ENCODE data around the gene ZMPSTE24. TPM values are rescaled to one million over a fixed set of nuclear protein-coding genes. Genes with fewer than 3 reads are reported as not detected.

Gene ZMPSTE24
- total and polyA plus RNA-seq, 2 of the 4 experiments (the other 2 are of a cell fraction) = 21.0 to 28.9 TPM

- in situ Hi-C loops (cut with MboI; ENCODE audit: low sequenced_read_pairs) = no loop called here
Measured at GRCh38 chr1:40245686-40246085, 12.3 kb upstream of the ZMPSTE24 start.

More at GRCh38 chr1:40245686-40246085, 12.3 kb upstream of the ZMPSTE24 start:
- Histone ChIP-seq H2AFZ (replicated peaks; ENCODE audit: low read length, poor library complexity) (no peak overlapping the region), H2AK5ac (ENCODE audit: low read depth, low read length) (peak overlapping the region; percentile 59), H3K14ac (replicated peaks; ENCODE audit: low read depth, low read length) (no peak overlapping the region), H2BK5ac (ENCODE audit: low read depth, low read length, poor library complexity, severe bottlenecking) (no peak overlapping the region), H2BK15ac (ENCODE audit: low read depth, low read length) (no peak overlapping the region), H3K4me1 (ENCODE audit: control insufficient read depth, insufficient read depth, low read length) (peaks cover 3% of the 10 kb centered on the region; the same call in 1 of the 2 replicates), H4K8ac (ENCODE audit: low read depth in 2 of 2, low read length in 2 of 2) (no peak overlapping the region), H3K18ac (ENCODE audit: low read depth, low read length) (no peak overlapping the region), H3K4me2 (ENCODE audit: low read depth, low read length) (no peak overlapping the region), H3K56ac (ENCODE audit: extremely low read depth, insufficient read depth, low read length) (no peak overlapping the region), H3K9me1 (ENCODE audit: insufficient read depth, low read length) (no peaks in the 10 kb centered on the region; the same call in 1 of the 2 replicates), H2BK20ac (ENCODE audit: low read depth, low read length) (no peak overlapping the region), H3K23ac (ENCODE audit: low read depth, low read length) (no peak overlapping the region), H3K36me3 (ENCODE audit: control insufficient read depth, insufficient read depth, low read length) (no peaks in the 10 kb centered on the region), H3K9ac (ENCODE audit: low read depth, low read length) (no peak overlapping the region), H4K20me1 (ENCODE audit: insufficient read depth, low read length) (no peaks in the 10 kb centered on the region), H3K9me3 (ENCODE audit: control insufficient read depth, insufficient read depth, low read length) (no peaks in the 10 kb centered on the region), H2BK120ac (ENCODE audit: low read depth, low read length) (0 out of 2 replicates have a peak overlapping the region, but pooled peaks have one; percentile 0), H2AK9ac (replicated peaks; ENCODE audit: low read depth, low read length, poor library complexity) (no peak overlapping the region), H4K5ac (ENCODE audit: low read depth, low read length) (no peak overlapping the region), H3K27ac (ENCODE audit: insufficient read depth, low read length) (no peak overlapping the region), H3K4me3 (ENCODE audit: insufficient read depth, low read depth, low read length) (no peak overlapping the region), H3K4ac (ENCODE audit: low read depth, low read length) (no peak overlapping the region), H4K91ac (ENCODE audit: insufficient read depth, low read depth, low read length) (no peak overlapping the region), H3K27me3 (ENCODE audit: control insufficient read depth, insufficient read depth, low read length) (no peaks in the 10 kb centered on the region), H3K79me1 (ENCODE audit: low read depth in 1 of 2, low read length in 2 of 2) (peaks cover 0 to 8% of the 10 kb centered on the region in 2 experiments; a peak in 2 of 4 replicates)
- BruUV-seq (replicated peaks) = no TSS peak
- dilution Hi-C loops (cut with HindIII; ENCODE audit: low sequenced_read_pairs, unreplicated experiment) (no loop called here), intact Hi-C loops (cut with micrococcal nuclease) (no loop called here)
- DNase-seq (no peak), ATAC-seq (ENCODE audit: low read depth) (no peak)
- ChIA-PET POLR2A (ENCODE audit: unreplicated experiment) (no interaction called here), CTCF (no interaction called here)
- no peak for TF ChIP-seq FOS (IDR thresholded peaks at IDR 0.05; ENCODE audit: low read depth, low read length)
- TF ChIP-seq CHD1 (IDR thresholded peaks at IDR 0.05; ENCODE audit: low read depth, low read length) = no peak
- no peak for TF ChIP-seq CTCF (conservative IDR thresholded peaks at IDR 0.05; ENCODE audit: low read depth, low read length)
- no peak for TF ChIP-seq NFE2L2 (IDR thresholded peaks at IDR 0.05; ENCODE audit: low read depth, low read length)
- no peak for TF ChIP-seq RCOR1 (IDR thresholded peaks at IDR 0.05; ENCODE audit: insufficient replicate concordance, low read length)
- TF ChIP-seq SMC3 (IDR thresholded peaks at IDR 0.05; ENCODE audit: low read depth, low read length) = no peak
- TF ChIP-seq MAFK (IDR thresholded peaks at IDR 0.05; ENCODE audit: low read depth, low read length) = no peak
- TF ChIP-seq CEBPB (IDR thresholded peaks at IDR 0.05; ENCODE audit: low read depth, low read length) = no peak
- TF ChIP-seq, protein P1, sequence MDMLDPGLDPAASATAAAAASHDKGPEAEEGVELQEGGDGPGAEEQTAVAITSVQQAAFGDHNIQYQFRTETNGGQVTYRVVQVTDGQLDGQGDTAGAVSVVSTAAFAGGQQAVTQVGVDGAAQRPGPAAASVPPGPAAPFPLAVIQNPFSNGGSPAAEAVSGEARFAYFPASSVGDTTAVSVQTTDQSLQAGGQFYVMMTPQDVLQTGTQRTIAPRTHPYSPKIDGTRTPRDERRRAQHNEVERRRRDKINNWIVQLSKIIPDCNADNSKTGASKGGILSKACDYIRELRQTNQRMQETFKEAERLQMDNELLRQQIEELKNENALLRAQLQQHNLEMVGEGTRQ (IDR thresholded peaks at IDR 0.05; ENCODE audit: low read depth, low read length) = no peak
- TF ChIP-seq MAZ (IDR thresholded peaks at IDR 0.05; ENCODE audit: borderline replicate concordance, low read depth, low read length) = no peak
- TF ChIP-seq RFX5 (IDR thresholded peaks at IDR 0.05; ENCODE audit: low read depth, low read length) = no peak
- TF ChIP-seq BHLHE40 (IDR thresholded peaks at IDR 0.05; ENCODE audit: low read depth, low read length) = no peak
- no peak for TF ChIP-seq MXI1 (IDR thresholded peaks at IDR 0.05; ENCODE audit: borderline replicate concordance, low read depth, low read length)
- TF ChIP-seq, protein P2, sequence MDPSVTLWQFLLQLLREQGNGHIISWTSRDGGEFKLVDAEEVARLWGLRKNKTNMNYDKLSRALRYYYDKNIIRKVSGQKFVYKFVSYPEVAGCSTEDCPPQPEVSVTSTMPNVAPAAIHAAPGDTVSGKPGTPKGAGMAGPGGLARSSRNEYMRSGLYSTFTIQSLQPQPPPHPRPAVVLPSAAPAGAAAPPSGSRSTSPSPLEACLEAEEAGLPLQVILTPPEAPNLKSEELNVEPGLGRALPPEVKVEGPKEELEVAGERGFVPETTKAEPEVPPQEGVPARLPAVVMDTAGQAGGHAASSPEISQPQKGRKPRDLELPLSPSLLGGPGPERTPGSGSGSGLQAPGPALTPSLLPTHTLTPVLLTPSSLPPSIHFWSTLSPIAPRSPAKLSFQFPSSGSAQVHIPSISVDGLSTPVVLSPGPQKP (IDR thresholded peaks at IDR 0.05; ENCODE audit: borderline replicate concordance, low read depth, low read length) = no peak
- TF ChIP-seq RAD21 (IDR thresholded peaks at IDR 0.05; ENCODE audit: low read length) = no peak
- no peak for TF ChIP-seq POLR2A (IDR thresholded peaks at IDR 0.05; ENCODE audit: low read depth, low read length)
- 100% methylated on average over 2 of the region's 3 CpGs; no CpG with 5 or more reads in 1 of the 2 experiments for WGBS, 2 experiments (ENCODE audit: extremely low coverage in 2 of 2, insufficient read length in 1 of 2)
